Measurements from ENCODE around the gene HBM.
"Not testable (repeated sequence)": the region's sequence is repeated elsewhere in the genome, so short reads cannot be mapped to it uniquely, and the experiment has no call there.

The HBM gene, protein sequence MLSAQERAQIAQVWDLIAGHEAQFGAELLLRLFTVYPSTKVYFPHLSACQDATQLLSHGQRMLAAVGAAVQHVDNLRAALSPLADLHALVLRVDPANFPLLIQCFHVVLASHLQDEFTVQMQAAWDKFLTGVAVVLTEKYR

DNA sequence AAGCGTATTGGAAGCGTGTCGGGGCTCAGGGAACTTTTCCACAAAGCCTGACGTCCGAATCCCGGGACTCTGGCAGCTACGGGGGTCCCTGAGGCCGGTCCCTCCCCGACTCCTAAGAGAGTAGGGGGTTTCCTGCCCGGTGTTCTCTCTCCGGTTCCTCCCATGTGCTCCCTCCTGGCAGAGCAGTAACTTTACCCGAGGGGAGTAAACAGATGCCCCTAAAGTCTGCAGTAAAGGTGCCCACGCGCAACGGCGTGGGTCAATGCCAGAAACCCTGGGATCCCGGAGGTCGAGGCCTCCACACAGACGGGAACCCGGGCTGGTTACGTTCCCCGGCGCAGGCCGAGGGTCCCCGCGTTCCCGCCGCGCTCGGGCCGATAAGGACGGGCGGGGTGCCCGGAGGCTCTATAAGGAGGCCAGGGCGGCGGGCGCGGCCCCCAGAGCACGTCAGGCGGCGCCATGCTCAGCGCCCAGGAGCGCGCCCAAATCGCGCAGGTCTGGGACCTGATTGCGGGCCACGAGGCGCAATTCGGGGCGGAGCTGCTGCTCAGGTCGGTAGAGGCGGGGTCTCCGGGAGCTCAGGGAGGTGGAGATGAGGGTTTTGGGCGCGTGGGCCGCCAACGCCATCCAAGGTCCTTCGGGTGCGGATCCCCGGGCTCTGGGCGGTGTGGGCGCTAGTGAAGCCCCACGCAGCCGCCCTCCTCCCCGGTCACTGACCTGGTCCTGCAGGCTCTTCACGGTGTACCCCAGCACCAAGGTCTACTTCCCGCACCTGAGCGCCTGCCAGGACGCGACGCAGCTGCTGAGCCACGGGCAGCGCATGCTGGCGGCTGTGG is at the start of gene HBM:
Gene HBM, plus strand, starts transcription at position 440 of the 836 bp plus-strand sequence. Its CDS starts 20 bp downstream, at position 460.
- DNase-seq (ENCODE audit: low read depth), result no peak

DNA sequence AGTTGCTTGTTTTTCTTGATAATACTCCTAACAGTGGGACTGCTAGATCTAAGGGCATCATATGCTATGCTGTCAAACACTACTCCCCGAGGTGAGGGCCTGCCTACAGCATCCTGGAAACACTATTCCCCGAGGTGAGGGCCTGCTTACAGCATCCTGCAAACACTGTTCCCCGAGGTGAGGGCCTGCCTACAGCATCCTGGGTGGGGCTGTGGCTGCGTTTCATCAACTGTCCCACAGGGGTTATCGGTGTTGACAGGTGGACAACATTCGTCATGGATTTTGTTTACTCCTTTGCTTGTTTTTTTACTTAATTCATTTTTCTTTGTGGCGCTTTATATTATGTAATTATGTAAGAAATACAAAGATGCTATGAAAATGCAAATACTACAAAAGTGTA is 49.8 kb upstream of the HBM start:
- DNase-seq (ENCODE audit: low read depth), result no peak

DNA sequence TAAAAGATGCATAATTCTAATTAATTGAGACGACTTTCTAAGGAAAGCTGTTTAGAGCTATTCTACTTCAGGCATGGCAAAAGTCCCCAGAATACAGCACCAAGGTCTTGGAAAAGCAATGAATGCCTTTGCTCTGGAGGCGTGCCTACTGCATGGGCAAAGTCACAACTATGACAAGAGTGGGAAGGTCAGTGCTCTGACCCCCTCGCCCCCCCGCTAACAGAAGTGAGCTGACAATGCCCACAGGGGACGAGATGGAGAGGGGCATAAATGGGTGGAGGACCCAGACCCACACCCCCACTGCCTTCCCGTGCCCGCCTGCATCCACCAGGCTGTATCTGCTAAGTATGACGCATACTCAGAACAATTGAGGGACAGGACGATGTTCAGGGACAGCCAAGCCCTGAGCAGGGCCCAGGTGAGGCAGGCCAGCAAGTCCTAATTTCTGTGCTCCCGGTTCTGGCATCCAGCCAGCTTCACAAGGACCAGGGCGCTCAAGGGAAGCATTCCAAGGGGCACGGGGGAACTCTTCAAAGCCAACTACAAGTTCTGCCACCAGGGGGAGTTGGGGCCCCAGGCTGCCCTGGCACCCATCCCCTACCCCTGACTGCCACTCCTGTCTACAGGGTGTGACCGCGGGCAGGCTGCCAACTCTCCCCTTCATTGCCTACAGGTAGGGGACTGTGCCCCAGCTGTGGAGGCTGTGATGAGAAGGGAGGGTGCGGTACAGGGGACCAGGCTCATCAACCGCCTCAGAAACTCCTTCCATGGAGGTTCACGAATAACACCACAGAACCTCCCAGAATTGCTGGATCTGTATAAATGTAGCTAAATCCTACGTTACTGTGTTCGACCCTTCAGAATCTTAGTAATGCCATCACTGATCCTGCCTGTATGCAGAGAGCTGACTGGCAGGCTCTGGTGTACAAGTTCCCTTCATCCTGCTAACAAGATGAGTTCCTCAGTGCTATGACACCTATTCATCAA is 48.1 kb upstream of the HBM start:
- peak; percentile 44 for DNase-seq (ENCODE audit: low read depth)

- DNase-seq (ENCODE audit: low read depth), result no peak
Observed at GRCh38 chr16:118857-119256, 46.9 kb upstream of the HBM start.

DNA sequence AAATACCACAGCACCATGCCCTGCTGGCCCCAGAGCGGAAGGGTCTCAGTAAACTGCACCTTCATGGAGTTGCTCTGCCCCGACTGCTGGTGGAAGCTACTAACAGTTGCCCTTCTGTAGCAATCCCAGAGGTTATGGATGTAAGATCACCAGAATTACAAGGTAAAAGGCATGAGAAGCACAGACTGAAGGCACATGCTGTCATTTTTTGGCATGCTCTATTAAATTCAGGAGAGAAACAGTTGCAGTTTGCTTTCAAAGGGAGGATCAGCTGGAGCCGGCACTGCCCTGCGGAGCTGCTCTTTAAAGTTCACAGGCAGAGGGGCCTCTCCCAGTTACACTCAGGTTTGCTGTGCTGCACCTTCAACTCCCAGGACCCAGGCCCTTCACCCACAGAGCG is 46.5 kb upstream of the HBM start:
- no peak for DNase-seq (ENCODE audit: low read depth)

DNA sequence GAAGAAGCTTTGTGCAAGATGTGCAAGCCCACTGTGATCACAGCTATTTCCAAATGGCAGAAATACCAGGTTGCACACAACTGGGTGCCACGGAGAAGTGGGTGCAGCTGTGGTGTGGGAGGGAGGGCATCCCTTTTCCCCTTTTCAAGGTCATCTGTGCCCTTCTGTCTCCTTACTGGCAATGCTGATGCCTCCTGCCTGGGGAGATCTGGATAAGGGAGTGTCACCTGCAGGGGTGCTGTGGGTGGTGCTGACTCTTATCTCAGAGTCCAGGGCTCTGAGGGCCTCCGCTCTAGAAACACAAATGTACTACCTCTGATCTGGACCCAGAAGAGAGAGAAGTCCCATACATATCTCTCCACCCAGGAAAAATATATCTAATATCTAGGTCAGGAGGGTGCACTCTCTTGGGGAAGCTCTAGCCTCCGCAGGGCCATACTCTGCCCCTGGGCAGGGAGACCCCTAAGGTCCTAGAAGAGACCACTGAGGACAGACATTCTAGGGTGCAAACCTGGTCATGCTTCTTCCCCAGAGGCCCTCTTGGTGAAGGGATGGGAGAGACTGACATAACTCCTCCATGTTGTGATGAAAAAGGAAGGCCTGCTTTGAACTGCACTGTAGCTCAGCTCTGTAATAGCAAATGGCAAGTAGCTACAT is 45.8 kb upstream of the HBM start:
- no peak for DNase-seq (ENCODE audit: low read depth)

DNA sequence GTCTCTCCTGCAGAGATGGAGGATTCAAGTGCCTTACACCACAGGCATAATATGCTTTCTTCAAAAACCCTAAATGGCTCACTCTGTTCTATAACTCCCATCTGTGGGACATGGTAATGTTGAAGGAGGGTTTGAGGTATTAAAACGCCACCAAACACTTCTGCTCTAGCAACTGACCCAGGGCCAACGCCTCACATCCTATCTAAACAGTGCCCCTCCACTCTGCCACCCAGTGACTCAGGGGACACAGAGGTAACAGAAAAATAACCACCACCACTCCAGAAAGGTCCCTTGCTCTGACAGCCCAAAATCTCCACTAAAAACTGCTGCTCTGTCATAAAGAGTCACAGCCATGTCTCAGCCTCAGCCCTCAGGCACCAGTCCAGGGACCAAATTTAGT is 45.0 kb upstream of the HBM start:
- no peak for DNase-seq (ENCODE audit: low read depth)

- DNase-seq (ENCODE audit: low read depth), result no peak
Observed at GRCh38 chr16:122361-122760, 43.4 kb upstream of the HBM start.

DNA sequence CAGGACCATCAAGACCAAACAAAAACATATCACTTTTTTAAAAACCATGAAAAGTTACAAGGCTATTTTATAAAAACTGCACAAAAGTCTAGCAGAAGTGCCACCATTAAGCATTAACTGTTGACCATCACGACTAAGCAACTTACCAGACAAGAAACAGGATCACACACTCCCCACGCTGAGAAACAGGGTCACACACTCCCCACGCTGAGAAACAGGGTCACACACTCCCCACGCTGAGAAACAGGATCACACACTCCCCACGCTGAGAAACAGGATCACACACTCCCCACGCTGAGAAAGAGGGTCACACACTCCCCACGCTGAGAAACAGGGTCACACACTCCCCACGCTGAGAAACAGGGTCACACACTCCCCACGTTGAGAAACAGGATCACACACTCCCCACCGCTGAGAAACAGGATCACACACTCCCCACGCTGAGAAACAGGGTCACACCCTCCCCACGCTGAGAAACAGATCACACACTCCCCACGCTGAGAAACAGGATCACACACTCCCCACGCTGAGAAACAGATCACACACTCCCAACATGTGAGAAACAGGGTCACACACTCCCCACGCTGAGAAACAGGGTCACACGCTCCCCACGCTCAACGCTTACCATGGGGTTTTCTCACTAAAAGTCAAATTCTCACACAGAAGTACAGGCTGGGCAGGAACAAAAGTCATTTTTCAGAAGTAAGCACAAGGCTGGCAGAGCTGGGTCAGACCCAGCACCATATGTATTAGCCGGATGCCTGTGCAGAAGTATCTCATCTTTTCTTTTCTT is 42.0 kb upstream of the HBM start:
- DNase-seq (ENCODE audit: low read depth), result not testable (repeated sequence)

DNA sequence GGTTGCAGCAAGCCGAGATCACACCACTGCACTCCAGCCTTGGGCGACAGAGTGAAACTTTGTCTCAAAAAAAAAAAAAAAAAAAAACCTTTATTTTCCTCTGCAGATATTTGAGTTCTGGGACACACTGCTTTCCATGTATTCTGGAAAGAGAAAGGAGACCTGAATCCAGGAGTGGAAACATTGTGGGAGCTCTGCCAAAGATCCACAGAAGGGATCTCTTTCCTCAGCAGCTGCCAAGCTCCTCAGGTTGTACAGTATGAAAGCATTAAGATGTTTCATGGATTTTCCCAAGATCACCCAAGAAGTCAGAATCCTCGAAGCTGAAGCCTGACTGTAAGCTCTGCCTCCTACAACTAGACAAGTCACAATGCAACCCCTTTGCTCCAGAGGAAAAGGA is 40.8 kb upstream of the HBM start:
- DNase-seq (ENCODE audit: low read depth), result no peak

GRCh38 chr16:129075-129474 is 36.7 kb upstream of the HBM start:
- no peak for DNase-seq (ENCODE audit: low read depth)

GRCh38 chr16:130533-131173 is 35.1 kb upstream of the HBM start:
- DNase-seq (ENCODE audit: low read depth), result no peak

DNA sequence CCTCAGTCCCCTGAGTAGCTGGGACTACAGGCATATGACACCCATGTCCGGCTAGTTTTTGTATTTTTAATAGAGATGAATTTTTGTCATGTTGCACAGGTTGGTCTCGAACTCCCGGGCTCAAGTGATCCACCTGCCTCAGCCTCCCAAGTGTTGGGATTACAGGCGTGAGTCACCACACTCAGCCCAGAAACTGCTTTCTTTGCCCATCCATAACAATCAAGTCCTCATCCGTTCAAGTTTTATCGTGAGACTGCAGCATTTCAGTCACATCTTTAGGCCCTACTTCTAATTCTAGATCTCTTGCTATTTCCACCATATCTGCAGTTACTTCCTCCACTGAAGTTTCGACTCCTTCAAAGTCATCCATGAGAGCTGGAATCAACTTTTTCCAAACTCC is 33.7 kb upstream of the HBM start:
- no peak for DNase-seq (ENCODE audit: low read depth)

DNA sequence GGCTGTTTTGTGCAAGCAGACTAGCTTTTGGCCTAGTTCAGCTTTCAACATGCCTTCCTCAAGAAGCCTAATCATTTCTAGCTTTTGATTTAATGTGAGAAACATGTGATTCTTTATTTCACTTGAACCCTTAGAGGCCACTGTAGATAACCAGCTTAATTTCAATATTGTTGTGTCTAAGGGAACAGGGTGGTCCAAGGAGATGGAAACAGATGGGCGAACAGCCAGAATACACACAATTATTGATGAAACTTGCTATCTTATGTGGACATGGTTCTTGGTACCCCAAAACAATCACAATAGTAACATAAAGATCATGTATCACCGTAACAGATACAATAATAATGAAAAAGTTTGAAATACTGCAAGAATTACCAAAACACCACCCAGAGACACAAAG is 32.1 kb upstream of the HBM start:
- DNase-seq (ENCODE audit: low read depth), result no peak

DNA sequence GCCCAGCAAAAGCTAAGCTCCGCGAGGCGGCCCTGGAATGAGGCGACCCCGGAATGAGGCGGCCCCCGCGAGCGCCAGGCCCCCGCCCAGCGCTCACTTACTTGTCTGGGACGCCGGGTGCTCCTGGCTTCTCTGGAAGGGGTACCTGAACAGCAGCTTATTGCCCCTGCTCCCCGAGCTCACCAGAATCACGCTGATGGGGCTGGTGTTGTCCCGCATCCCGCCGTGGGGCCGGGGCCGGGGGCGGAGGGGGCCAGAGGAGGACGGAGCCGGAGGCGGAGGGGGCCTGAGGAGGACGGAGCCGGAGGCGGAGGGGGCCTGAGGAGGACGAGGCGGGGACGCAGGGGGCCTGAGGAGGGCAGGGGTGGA is 27.7 kb upstream of the HBM start:
- DNase-seq (ENCODE audit: low read depth), result no peak

DNA sequence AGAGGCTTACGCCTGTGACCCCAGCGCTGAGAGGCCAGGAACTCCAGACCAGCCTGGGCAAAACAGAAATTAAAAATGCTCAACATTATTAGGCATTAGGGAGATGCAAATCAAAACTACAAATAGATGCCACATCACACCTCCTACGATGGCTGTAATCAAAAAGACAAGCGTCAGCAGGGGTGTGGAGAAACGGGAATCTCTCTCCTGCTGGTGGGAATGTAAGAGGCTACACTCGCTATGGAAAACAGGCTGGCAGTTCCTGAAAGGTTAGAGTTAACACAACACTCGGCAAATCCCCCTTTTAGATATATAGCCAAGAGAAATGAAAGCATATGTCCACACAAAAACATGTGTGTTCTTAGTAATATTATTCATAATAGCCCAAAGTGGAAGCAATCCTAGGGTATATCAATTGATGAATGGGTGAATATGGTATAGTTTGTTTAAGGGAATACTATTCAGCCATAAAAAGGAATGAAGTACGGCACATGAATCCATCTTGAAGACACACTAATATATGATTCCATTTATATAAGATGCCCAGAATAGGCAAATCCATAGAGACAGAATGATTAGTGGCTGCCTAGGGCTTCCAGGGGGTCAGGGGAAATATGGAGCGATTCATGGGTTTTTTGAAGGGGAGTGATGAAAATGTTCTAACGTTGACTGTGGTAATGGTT is 25.5 kb upstream of the HBM start:
- DNase-seq (ENCODE audit: low read depth), result no peak

DNA sequence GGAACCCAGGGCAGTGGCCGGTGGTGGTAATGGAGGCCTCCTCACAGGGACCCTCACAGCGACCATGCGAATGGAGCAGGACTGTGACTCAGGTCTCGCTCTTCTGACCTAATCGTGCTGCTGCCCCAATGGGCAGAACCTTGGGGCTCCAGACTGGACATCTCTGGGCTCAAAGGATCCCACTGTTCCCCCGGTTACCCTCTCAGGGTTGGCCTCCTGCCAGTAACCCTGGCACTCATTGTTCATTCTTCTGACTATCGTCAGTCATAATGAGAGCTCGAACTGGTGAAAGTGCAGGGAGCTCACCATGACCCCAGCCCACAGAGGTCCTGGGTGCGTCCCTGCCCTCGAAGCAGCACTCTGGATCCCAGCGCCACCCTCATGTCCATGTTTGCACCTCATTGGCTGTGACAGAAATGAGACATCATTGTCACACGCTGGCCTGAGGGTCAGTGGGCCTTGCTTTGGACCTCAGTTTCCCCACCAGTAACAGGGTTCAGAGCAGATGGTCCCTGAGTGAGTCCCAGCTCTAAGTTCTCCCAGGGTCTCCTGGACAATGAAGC is 23.3 kb upstream of the HBM start:
- no peak for DNase-seq (ENCODE audit: low read depth)

GRCh38 chr16:143047-143446 is 22.7 kb upstream of the HBM start:
- no peak for DNase-seq (ENCODE audit: low read depth)

DNA sequence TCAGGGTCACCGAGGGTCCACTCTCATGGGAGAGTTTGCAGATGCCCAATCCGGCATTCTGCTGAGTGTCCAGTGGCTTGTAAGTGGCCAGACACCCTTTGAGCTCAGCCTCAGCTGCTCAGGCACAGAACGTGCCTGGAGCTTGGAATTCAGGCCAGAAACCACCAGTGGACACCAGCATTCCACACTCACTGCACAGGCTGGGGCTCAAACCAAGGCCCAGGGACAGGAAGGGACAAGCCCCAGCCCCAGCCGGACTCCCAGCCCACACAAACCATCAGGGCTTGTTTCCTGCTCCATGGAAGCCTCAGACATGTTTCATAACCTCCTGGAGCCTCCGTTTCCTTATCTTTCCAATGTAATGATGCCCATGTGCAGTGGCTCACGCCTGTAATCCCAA is 22.3 kb upstream of the HBM start:
- no peak for DNase-seq (ENCODE audit: low read depth)

DNA sequence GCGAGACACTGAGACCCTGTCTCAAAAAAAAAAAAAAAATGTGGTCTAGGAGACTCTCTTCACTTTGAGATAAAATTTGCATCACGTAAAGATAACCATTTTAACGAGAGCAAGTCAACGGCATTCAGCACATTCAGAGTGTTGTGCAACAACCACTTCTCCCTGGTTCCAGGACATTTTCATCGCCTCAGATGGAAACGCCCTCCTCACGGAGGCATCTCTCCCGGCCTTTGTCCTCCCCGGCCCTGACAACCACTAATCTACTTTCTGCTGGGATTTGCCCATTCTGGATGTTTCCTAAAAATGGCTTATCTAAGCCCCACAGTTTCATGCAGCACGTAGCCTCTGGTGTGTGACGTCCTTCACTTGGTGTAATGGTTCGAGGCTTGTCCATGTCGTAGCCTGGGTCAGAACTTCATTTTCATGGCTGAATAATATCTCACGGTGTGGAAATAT is 21.0 kb upstream of the HBM start:
- no peak for DNase-seq (ENCODE audit: low read depth)

Data from activated gamma-delta T cell treated with anti-CD3 and anti-CD28 coated beads, Interleukin-2, amount 50 U/mL, for 16 hours (primary cell).